ENCODE data around the gene DDX24. TPM values are rescaled to one million over a fixed set of nuclear protein-coding genes. Genes with fewer than 3 reads are reported as not detected.

DDX24 gene
- total RNA-seq, 1 experiment from 2014 or later, result 190 TPM

DNA sequence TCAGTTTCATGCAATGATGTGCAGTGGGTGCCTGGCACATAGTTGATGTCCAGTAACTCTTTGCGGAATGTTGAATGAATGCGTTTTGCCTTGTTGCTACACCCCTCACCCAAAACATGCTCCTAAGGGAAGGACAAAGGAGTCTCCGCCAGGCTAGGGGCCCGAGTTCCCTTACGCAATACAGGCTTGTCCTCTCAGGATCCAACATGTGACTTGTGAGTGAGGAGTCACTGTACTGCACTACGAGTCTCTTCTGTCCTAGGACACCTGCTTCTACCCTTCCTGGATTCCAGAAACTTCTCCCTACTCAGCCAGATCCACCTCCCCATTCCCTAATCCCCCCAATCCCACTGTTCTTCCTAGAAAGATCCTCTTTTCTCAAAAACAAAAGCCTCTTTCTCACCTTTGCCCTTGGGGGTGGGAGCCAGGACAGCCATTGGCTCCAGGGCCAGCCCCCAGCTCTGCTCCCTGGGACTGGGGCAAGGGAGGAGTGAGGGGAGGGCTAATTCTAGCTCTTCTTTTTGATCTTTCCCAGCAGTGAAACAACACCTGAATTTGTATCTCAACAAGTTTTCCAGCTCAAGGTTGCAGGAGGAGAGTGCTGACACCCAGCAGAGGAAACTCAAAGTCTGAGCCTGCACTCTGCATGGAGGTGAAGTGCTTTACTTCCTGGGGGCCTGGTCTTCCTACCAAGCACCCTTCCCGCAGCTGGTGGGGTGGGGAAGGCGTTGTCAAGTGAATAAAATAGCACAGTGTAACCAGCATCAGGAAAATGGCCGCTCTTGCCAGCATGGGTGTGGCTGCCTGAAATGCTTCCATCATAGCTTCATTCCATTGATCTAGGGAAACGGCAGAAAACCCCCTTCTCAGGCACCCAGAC lies 58.2 kb downstream of the DDX24 start:
- H3K27me3 Mint-ChIP-seq (ENCODE audit: unreplicated experiment), result no peaks in the 10 kb centered on the region
- peaks cover 35% of the 10 kb centered on the region for H3K36me3 Mint-ChIP-seq (ENCODE audit: insufficient read depth, unreplicated experiment)
- intact Hi-C loops (cut with micrococcal nuclease; ENCODE audit: unreplicated experiment), result no loop called here
- H3K9me3 Mint-ChIP-seq (ENCODE audit: low read depth, unreplicated experiment), result no peaks in the 10 kb centered on the region
- DNase-seq, result no peak
- TF ChIP-seq, protein P1, sequence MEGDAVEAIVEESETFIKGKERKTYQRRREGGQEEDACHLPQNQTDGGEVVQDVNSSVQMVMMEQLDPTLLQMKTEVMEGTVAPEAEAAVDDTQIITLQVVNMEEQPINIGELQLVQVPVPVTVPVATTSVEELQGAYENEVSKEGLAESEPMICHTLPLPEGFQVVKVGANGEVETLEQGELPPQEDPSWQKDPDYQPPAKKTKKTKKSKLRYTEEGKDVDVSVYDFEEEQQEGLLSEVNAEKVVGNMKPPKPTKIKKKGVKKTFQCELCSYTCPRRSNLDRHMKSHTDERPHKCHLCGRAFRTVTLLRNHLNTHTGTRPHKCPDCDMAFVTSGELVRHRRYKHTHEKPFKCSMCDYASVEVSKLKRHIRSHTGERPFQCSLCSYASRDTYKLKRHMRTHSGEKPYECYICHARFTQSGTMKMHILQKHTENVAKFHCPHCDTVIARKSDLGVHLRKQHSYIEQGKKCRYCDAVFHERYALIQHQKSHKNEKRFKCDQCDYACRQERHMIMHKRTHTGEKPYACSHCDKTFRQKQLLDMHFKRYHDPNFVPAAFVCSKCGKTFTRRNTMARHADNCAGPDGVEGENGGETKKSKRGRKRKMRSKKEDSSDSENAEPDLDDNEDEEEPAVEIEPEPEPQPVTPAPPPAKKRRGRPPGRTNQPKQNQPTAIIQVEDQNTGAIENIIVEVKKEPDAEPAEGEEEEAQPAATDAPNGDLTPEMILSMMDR (IDR thresholded peaks at IDR 0.05; ENCODE audit: unreplicated experiment), result no peak
- H3K4me3 Mint-ChIP-seq (ENCODE audit: low read depth, unreplicated experiment), result no peak overlapping the region
- H3K4me1 Mint-ChIP-seq (ENCODE audit: low read depth, unreplicated experiment), result peaks cover 65% of the 10 kb centered on the region
- BruUV-seq (replicated peaks), result no TSS peak
- H3K27ac Mint-ChIP-seq (ENCODE audit: unreplicated experiment), result peak overlapping the region; percentile 64
- CTCF ChIA-PET, result no interaction called here

DNA sequence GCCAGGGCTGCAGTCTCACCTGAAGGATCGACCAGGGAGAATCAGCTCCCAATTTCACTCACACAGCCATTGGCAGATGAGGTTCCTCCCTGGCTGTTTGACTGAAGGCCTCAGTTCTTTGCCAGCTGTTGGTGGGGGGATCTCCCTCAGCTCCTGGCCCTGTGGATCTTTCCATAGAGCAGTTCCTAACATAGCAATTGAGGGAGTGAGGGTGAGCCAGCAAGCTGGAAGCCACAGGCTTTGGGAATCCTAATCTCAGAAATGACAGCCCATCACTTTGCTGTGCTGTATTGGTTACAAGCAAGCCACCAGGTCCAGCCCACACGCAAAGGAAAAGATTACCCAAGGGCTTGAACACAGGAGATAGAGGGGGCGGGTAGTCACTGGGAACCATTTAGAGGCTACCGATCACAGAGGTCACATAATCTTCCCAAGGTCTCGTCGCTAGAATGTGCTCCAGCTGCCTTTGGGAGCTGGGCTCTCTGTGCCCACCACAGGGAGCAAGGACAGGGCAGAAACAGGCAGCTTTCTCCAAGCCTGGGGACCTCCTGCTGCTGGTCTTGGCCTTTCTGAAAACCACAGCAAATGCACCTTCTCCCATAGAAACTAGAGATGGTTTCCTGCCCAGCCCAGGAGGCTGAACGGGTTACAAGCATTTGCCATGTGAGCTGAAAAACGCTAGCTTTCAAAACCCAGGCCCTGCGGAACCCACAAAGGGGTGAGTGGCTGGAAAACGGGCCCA lies 59.4 kb downstream of the DDX24 start:
- H3K4me3 Mint-ChIP-seq (ENCODE audit: low read depth, unreplicated experiment), result no peak overlapping the region
- BruUV-seq (replicated peaks), result no TSS peak
- no peaks in the 10 kb centered on the region for H3K27me3 Mint-ChIP-seq (ENCODE audit: unreplicated experiment)
- H3K27ac Mint-ChIP-seq (ENCODE audit: unreplicated experiment), result no peak overlapping the region
- TF ChIP-seq, protein P1 (IDR thresholded peaks at IDR 0.05; ENCODE audit: unreplicated experiment), result no peak
- no peaks in the 10 kb centered on the region for H3K9me3 Mint-ChIP-seq (ENCODE audit: low read depth, unreplicated experiment)
- H3K4me1 Mint-ChIP-seq (ENCODE audit: low read depth, unreplicated experiment), result peaks cover 62% of the 10 kb centered on the region
- H3K36me3 Mint-ChIP-seq (ENCODE audit: insufficient read depth, unreplicated experiment), result peaks cover 24% of the 10 kb centered on the region
- DNase-seq, result no peak
- intact Hi-C loops (cut with micrococcal nuclease; ENCODE audit: unreplicated experiment), result no loop called here
- CTCF ChIA-PET, result interaction anchor here (1.2 kb wide), 2 partner anchors 149 to 367 kb away, joined by 3 read pairs; partner anchors contain the start of gene SERPINA1

DNA sequence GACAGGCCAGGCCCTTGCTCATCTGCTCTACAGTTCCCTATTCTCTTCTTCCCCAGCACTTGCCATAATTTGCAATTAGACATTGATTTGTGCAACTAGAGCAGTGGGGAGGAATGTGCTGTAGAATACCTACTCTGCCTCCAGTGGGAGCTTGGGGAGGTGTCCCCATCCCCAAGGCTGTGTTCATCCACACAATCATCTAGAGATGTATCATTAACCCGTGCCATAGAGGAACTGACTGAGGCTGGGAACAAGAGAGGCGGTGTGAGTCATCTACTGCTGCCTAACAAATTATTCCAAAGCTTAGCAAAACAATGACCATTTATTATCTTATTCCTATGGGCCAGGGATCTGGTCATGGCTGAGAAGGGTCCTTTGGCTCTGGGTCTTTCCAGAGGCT lies 60.0 kb downstream of the DDX24 start:
- Mint-ChIP-seq H3K9me3 (ENCODE audit: low read depth, unreplicated experiment) (no peaks in the 10 kb centered on the region), H3K27me3 (ENCODE audit: unreplicated experiment) (no peaks in the 10 kb centered on the region), H3K27ac (ENCODE audit: unreplicated experiment) (no peak overlapping the region), H3K4me3 (ENCODE audit: low read depth, unreplicated experiment) (no peak overlapping the region), H3K4me1 (ENCODE audit: low read depth, unreplicated experiment) (peaks cover 60% of the 10 kb centered on the region), H3K36me3 (ENCODE audit: insufficient read depth, unreplicated experiment) (peaks cover 18% of the 10 kb centered on the region)
- DNase-seq, result peak; percentile 49
- intact Hi-C loops (cut with micrococcal nuclease; ENCODE audit: unreplicated experiment), result no loop called here
- CTCF ChIA-PET, result interaction anchor here (1.2 kb wide), 2 partner anchors 150 to 368 kb away, joined by 3 read pairs; partner anchors contain the start of gene SERPINA1
- TF ChIP-seq, protein P1 (IDR thresholded peaks at IDR 0.05; ENCODE audit: unreplicated experiment), result no peak
- no TSS peak for BruUV-seq (replicated peaks)

DNA sequence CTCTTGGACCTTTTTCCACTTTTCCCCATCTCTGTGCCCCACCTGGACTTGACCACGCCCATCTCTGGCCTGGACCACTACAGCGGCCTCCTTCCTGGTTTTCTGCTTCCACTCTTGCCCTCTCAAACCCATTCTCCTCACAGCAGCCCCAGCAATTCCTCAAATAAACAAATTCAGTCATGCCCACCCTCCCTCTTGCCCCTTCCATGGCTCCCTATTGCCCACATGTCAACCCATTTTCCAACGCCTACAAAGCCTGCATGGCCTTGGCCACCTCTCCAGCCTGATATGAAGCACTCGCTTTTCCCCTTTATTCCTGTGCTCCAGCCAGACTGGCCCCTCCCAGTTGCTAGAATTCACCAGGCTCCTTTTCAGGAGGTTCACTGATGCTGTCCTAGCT lies 60.7 kb downstream of the DDX24 start:
- DNase-seq, result no peak
- H3K9me3 Mint-ChIP-seq (ENCODE audit: low read depth, unreplicated experiment), result no peaks in the 10 kb centered on the region
- H3K36me3 Mint-ChIP-seq (ENCODE audit: insufficient read depth, unreplicated experiment), result peaks cover 13% of the 10 kb centered on the region
- intact Hi-C loops (cut with micrococcal nuclease; ENCODE audit: unreplicated experiment), result no loop called here
- no peaks in the 10 kb centered on the region for H3K27me3 Mint-ChIP-seq (ENCODE audit: unreplicated experiment)
- BruUV-seq (replicated peaks), result no TSS peak
- peaks cover 55% of the 10 kb centered on the region for H3K4me1 Mint-ChIP-seq (ENCODE audit: low read depth, unreplicated experiment)
- H3K27ac Mint-ChIP-seq (ENCODE audit: unreplicated experiment), result peak overlapping the region; percentile 40
- CTCF ChIA-PET, result interaction anchor here (1.2 kb wide), 1 partner anchor 368 kb away, joined by 3 read pairs; the partner anchor contains the start of gene SERPINA1
- H3K4me3 Mint-ChIP-seq (ENCODE audit: low read depth, unreplicated experiment), result no peak overlapping the region
- TF ChIP-seq, protein P1 (IDR thresholded peaks at IDR 0.05; ENCODE audit: unreplicated experiment), result no peak

All from Calu3 (cell line).